IMR-90 (cell line): ENCODE measurements around the gene PNPLA2. TPM values are rescaled to one million over a fixed set of nuclear protein-coding genes. Genes with fewer than 3 reads are reported as not detected.
A peak's percentile ranks its signal among the peaks of the same experiment; 100 is the strongest.

Source experiments
- RAD21 ChIP-seq: IDR thresholded peaks from 2 replicates; pipeline ENCODE4 v1.6.1; 2012; ENCODE audit warnings: low read length, improper control_type of control experiment
- polyA plus RNA-seq, 3 experiments: library from polyadenylated mRNA; depleted of rRNA; stranded (reverse); fragments of >200 nt; gene quantifications; 2 replicates each; pipeline ENCODE4 v1.2.3, GENCODE V29; 2012; ENCODE audit warnings: low replicate concordance in 1 of 3
- total RNA-seq: library from RNA; depleted of rRNA; stranded (reverse); fragments of >200 nt; gene quantifications from 2 replicates; pipeline ENCODE4 v1.2.3, GENCODE V29; 2012
- TF ChIP-seq, protein P1 (sequence below): fragments of 150-350 bp; IDR thresholded peaks from 2 replicates; pipeline ENCODE4 v1.6.1; 2017; ENCODE audit warnings: mild to moderate bottlenecking, antibody characterized with exemption, low read length, low read depth

Gene PNPLA2
- total and polyA plus RNA-seq, 2 of the 4 experiments (the other 2 are of a cell fraction), result 7.0 to 94.3 TPM

DNA sequence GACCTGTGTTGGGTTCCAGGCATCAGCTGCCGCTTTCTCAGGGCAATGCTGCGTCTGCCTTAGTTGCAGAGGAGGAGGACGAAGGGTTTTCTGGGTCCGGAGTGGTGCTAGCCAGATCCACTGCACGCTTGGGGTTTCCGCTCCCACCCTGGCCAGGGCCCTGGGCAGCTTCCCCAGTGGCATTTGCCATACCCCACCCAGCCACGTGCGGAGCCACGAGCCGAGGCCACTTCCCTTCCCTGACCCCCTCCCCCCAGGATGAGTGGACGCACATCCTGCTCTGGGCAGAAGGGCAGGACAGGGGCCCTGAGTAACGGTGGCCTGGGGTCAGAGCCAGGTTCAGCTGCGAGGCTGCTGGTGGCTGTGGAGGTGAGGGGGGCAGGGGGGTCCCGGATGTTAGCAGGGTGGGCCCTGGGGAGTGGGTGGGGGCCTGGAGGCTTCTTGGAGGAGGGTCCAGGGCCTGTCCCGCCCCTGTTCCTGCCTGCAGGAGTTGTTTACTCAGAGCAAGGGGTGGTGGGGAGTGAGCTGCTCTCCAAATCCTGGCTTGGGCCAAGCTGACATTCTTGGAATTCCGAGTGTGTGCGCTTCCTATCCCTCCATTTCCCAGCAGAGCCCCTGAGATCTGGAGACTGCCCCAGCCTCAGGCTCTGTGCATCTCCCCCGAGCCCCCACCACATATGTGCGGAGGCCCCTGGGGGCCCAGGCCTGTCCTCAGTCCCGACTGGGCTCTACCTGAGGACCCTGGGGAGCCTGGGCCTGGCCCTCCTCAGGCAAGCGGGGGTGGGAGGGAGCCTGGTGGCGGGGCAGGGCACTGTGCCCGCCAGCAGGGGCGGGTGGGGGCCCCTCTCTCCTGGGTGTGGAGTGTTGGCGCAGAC is 25.3 kb downstream of the PNPLA2 start (continued):
- TF ChIP-seq, protein P1, sequence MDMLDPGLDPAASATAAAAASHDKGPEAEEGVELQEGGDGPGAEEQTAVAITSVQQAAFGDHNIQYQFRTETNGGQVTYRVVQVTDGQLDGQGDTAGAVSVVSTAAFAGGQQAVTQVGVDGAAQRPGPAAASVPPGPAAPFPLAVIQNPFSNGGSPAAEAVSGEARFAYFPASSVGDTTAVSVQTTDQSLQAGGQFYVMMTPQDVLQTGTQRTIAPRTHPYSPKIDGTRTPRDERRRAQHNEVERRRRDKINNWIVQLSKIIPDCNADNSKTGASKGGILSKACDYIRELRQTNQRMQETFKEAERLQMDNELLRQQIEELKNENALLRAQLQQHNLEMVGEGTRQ, result peak; percentile 63; the same call in 1 of the 2 replicates
- TF ChIP-seq RAD21, result no peak
